GM06990 (cell line): Measurements from ENCODE around the gene PLEKHG7.
"Not testable (repeated sequence)": the region's sequence is repeated elsewhere in the genome, so short reads cannot be mapped to it uniquely, and the experiment has no call there.

Experiments
- DNase-seq: peaks from one replicate; pipeline ENCODE4 v3.0.0-alpha.2; 2011; ENCODE audit not compliant: insufficient read length; ENCODE audit errors: extremely low read depth
- H3K27me3 ChIP-seq: replicated peaks from 2 replicates; pipeline ENCODE4 v1.6.0; 2011; ENCODE audit warnings: low read length; ENCODE audit not compliant: control insufficient read depth, insufficient read depth
- H3K36me3 ChIP-seq: 2 replicates; pipeline ENCODE4 v1.5.1; 2011; ENCODE audit warnings: low read length; ENCODE audit not compliant: control insufficient read depth, insufficient read depth
- H3K4me3 ChIP-seq: replicated peaks from 2 replicates; pipeline ENCODE4 v1.5.1; 2011; ENCODE audit warnings: low read depth, mild to moderate bottlenecking, control low read depth, low read length
- CTCF ChIP-seq: IDR thresholded peaks from 2 replicates; pipeline ENCODE4 v1.5.1; 2011; ENCODE audit warnings: low read length, control low read depth, mild to moderate bottlenecking, inconsistent platforms; ENCODE audit not compliant: insufficient read depth, poor library complexity, severe bottlenecking

PLEKHG7 gene

GRCh38 chr12:92702754-92703679 lies at the start of gene PLEKHG7:
TSS of gene PLEKHG7 (plus strand) at chr12:92702989. CDS start at chr12:92706632, 3,643 bp downstream.
- Histone ChIP-seq H3K4me3 (peak within 1 kb of the TSS; percentile 68), H3K27me3 (no peaks in the 10 kb centered on the region), H3K36me3 (no peaks in the 10 kb centered on the region)
- peak; percentile 75 for DNase-seq
- TF ChIP-seq CTCF, result no peak

GRCh38 chr12:92654256-92654655 lies 48.5 kb upstream of the PLEKHG7 start:
- H3K27me3 ChIP-seq, DNase-seq, H3K4me3 ChIP-seq, H3K36me3 ChIP-seq: not testable (repeated sequence)

DNA sequence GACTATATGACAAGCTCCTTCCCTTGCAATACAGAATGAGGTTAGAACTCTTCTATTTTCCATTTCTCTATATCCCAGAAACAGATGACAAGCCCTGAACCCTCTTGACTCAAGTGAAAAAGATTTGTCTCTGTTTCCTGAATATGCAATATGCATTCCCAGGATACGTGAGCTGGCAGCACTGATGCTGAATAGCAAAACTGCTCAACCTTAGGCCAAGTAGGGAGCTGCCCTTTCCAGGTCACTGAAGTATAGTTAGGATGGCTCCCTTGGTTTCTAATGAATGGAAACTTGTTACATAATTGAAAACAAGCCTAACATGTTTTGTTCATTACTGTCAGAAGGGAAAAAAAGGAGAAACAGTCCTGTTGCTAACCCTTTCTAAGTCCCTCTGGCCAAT lies 47.9 kb upstream of the PLEKHG7 start:
- no peak for DNase-seq
- H3K27me3 ChIP-seq, result no peaks in the 10 kb centered on the region
- no peak for TF ChIP-seq CTCF
- H3K4me3 ChIP-seq, result no peak overlapping the region
- no peaks in the 10 kb centered on the region for H3K36me3 ChIP-seq

DNA sequence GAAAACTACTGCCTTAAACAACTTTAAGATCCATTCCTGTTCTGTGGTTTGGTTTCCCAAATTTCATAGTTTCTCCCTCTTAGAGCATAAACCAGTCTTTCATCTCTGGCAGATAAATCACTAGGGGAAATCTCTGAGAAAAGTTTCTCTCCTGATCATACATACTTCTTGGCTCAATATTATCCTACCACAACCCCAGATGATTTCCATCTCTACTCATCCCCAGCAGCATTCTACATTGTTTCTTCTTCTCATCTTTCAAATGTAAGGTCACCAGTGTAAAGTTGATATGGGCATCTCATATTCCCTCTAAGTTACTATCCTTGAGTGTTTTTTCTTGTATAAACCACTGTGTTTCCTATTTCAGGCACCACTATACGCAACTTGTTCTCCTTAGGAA lies 45.9 kb upstream of the PLEKHG7 start:
- H3K27me3 ChIP-seq, result no peaks in the 10 kb centered on the region
- no peak for DNase-seq
- no peak overlapping the region for H3K4me3 ChIP-seq
- no peaks in the 10 kb centered on the region for H3K36me3 ChIP-seq
- TF ChIP-seq CTCF, result no peak

GRCh38 chr12:92657770-92658169 lies 45.0 kb upstream of the PLEKHG7 start:
- TF ChIP-seq CTCF, result no peak
- Histone ChIP-seq H3K4me3 (no peak overlapping the region), H3K27me3 (no peaks in the 10 kb centered on the region), H3K36me3 (no peaks in the 10 kb centered on the region)
- no peak for DNase-seq

GRCh38 chr12:92658611-92659010 lies 44.2 kb upstream of the PLEKHG7 start:
- no peak overlapping the region for H3K4me3 ChIP-seq
- no peaks in the 10 kb centered on the region for H3K27me3 ChIP-seq
- no peak for TF ChIP-seq CTCF
- no peaks in the 10 kb centered on the region for H3K36me3 ChIP-seq
- DNase-seq, result no peak
